GM21717 (cell line): ENCODE data around the gene SLC12A3.

Source experiments
- ATAC-seq: cut with Tn5 transposase; IDR thresholded peaks from one replicate; pipeline ENCODE4 v1.9.1; 2021; ENCODE audit warnings: mild to moderate bottlenecking, moderate library complexity; ENCODE audit not compliant: unreplicated experiment

Gene SLC12A3, protein sequence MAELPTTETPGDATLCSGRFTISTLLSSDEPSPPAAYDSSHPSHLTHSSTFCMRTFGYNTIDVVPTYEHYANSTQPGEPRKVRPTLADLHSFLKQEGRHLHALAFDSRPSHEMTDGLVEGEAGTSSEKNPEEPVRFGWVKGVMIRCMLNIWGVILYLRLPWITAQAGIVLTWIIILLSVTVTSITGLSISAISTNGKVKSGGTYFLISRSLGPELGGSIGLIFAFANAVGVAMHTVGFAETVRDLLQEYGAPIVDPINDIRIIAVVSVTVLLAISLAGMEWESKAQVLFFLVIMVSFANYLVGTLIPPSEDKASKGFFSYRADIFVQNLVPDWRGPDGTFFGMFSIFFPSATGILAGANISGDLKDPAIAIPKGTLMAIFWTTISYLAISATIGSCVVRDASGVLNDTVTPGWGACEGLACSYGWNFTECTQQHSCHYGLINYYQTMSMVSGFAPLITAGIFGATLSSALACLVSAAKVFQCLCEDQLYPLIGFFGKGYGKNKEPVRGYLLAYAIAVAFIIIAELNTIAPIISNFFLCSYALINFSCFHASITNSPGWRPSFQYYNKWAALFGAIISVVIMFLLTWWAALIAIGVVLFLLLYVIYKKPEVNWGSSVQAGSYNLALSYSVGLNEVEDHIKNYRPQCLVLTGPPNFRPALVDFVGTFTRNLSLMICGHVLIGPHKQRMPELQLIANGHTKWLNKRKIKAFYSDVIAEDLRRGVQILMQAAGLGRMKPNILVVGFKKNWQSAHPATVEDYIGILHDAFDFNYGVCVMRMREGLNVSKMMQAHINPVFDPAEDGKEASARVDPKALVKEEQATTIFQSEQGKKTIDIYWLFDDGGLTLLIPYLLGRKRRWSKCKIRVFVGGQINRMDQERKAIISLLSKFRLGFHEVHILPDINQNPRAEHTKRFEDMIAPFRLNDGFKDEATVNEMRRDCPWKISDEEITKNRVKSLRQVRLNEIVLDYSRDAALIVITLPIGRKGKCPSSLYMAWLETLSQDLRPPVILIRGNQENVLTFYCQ

DNA sequence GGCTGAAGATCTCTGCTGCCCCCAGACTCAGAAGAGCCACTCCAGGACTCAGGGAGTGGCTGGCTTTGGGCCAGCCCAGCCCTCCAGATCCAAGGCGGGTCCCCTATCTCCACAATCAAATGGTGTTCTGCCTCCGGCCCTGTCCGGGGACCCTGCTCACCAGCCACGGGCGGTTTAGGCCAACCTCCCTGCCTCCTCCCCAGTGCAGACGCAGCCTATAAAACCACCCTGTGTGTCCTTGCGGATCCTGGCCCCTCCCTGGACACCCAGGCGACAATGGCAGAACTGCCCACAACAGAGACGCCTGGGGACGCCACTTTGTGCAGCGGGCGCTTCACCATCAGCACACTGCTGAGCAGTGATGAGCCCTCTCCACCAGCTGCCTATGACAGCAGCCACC is at the start of gene SLC12A3:
SLC12A3 (plus strand) TSS at position 248 of the 400 bp plus-strand sequence; CDS start at position 277, 29 bp downstream.
- ATAC-seq = no peak

DNA sequence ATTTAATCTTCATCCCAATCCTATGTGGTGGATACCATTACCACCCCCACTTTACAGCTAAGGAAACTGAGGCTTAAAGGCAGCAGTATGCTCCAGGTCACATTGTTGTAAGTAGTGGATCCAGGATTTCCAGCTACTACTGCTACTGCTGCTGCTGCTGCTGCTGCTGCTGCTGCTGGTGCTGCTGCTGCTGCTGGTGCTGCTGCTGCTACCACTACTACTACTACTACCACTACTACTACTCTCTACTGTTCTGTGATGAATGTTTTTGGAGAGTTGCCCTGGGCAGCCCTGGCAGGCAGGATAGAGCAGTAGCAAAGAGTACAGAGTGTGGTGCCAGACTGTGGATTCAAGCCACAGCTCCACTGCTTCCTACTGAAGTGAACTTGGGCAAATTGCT is 49.3 kb upstream of the SLC12A3 start:
- ATAC-seq = no peak

DNA sequence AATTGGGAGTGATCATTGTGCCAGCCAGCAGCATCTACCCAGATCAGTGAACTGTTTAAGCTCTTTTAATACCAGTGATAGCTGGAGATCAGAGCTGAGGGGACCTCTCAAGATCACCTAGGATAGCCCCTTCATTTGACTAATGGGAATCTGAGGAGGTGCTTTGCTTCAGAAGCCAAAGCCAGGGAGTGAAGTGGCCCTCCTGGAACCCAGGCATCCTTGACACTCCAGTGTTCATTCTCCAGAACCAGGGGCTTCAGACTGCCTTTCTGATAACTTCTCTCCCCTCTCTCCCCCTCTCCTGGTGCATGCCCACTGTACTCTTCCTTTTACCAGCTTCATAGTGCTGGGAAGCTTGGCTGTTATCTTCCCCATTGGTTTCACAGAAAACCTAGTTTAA is 48.0 kb upstream of the SLC12A3 start:
- ATAC-seq = no peak

DNA sequence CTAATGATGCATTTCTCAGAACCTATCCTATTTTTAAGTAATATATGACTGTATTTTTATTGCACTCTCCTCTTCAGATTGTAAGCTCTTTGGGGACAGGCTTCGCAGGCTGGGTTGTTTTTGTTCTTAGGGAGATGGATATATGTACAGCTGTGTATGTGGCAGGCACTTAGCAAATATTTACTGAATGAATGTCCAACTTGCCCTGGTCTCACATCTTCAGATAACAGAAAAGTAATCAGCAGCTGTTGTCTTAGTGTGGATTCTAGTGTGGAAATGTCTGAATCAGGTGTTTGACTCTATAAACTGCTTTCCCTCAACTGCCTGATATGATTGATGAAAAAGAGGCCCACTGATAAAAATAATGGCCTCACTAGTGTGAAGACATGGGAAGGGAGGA is 47.1 kb upstream of the SLC12A3 start:
- no peak for ATAC-seq

DNA sequence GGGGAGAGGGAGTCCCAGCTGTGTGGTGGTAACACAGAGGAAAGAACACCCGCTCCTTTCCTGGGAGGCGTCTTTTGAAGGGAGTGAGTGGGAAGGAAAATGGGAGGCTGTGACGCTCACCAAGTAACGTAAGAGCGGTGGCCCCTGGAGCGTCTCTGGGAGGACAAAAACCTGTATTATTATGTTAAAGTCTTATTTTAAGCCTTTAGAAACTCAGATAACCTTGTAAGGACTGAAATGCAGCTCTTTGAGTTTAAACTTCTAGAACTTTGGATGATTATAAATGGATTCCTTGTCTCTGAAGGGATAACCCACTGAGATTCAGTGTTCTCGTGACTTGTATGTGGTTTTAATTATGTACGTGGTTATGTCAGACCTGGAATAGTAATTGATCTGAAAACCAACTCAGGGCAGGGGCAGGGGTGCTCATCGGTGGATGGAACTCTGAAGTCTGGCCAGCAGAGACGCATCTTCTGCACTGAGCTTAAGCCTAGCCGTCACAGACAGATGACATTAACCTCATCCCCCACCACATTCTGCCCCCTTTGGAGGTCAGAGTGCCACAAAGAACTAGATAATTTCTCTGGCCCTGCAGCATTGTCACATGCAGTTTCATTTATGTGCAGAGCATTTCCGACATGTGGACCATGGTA is 41.8 kb upstream of the SLC12A3 start:
- no peak for ATAC-seq

DNA sequence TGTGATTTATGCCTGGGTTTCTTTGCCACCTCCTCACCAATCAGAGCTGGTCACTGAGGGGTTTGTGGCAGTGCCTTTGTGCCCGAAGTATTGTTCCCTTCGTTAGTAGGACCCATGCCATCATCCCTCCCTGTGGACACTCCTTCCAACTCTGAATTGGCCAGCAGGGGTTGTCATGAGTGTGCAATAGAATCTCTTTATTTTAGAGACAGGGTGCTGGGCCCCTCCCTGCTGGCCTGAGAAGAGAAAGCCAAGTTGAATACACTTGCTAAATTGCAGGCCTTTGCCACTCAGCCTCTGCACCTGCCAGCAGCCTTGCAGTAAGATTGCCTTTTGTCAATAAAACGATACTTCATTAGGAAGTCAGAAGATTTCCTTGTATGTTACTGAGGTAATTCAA is 40.7 kb upstream of the SLC12A3 start:
- no peak for ATAC-seq

DNA sequence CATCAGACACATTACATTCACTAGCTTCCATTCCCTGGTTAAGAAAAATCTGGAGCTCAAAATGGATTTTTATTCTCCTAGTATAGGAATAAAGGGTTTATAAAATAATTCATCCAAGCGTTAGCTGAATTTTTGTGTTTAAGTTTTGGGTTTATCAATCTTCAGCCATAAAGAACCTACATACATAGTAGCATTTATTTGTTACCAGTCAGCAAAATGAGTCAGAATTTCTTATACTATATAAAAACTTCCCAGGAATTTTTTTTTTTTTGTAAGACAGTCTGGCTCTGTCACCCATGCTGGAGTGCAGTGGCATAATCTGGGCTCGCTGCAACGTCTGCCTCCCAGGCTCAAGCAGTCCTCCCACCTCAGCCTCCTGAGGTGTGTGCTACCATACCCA is 40.2 kb upstream of the SLC12A3 start:
- no peak for ATAC-seq

DNA sequence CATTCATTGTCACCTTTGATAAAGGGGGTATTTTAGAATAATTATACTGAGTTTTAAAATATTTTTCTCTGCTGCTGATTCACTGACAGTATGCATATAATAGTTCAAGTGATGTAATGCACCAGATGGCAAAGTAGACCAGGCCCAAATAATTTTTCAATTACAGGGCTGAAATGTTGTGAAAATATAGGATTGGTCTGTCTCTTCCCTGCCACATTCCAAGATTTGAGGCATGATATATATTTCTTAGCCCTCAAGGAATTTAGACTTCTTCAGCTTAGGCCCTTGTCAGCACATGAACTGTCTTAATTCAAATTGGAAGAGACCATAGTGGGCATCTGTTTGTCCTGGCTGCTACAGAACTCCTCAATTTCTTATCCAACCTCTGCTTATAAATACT is 39.2 kb upstream of the SLC12A3 start:
- ATAC-seq = no peak

DNA sequence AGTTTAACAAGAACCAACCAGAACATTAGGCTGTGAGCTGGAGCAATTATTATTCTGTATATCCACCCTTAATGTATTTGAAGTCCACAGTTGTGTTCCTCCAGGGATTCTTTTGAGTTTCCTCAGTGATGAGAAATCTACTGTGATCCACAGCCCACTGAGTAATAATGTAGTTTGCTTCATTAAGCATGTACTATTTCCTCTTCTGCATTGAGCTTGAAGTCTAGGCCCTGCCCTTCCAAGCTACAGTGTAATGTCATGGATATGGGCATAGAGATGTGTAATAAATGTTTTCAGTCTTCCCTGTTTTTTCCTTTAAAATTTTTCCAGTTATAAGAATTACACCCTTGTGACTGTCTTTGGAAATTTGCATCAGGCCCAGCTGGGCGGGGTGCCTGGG is 36.4 kb upstream of the SLC12A3 start:
- ATAC-seq = no peak

DNA sequence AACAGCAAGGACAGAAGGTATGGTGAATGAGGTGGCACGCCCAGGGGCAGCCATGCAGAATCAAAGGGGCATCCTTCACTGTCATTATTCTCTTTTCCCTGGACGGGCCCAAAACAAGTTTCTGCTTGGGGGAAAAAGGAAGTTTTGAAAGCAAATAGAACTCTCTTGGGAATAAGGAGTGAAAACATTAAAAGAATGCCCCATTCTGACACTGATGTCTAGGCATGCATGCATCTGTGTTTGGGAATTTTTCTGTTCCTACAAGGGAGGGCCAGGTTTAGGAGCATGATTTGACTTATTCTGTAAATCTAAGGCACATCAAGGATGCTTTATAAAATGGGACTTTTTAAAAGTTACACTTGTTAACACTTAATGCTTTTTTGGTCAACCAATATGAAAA is 34.3 kb upstream of the SLC12A3 start:
- ATAC-seq = no peak

DNA sequence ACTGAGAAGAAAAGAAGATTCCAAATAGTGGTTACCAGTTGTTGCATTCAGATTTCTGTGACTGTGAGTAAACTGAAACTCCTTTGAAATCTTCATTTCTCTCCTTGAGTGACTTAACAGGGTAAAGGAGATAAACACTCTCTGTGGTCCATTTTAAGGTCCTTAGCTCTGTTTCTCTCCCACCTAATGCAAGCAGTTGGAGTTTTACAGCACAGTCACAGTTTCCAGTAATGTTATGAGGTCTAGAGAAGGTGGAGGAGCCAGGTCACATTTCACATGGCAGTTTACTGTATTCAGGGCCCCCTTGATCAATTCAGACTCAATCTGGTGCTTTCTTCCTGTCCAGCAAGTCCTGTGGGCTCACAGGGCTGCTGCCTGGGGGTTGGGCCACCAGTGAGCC is 32.2 kb upstream of the SLC12A3 start:
- no peak for ATAC-seq

DNA sequence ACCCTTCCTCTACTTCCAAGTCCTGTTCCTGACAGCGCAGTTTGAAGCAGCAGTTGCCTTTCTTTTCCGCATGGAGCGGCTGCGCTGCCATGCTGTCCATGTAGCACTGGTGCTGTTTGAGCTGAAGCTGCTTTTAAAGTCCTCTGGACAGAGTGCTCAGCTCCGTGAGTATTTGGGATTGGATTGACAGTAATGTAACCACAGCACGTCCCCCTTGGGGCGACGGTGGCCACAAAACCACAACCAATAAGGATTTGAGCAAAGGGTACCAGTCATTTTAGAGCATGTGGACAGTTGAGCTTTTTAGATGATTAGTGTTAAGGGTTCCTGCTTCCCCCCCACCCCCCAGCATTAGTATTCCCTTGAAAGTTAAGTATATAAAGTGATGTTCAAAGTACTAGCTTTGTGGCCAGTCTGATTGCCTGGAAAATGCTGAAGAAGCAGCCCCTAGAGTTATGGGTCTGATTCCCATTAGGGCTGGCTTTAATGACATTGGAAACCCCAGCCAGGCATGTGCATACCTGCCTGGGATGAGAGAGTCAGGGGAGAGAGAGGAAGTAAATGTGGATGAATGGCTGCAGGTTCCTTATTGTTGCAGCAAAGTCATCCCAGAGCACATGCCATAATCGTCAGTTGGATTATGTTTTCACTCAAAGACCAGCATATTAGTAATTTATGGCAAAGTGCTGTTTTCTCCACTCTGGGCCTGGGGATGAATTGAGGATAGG is 31.6 kb upstream of the SLC12A3 start:
- no peak for ATAC-seq

DNA sequence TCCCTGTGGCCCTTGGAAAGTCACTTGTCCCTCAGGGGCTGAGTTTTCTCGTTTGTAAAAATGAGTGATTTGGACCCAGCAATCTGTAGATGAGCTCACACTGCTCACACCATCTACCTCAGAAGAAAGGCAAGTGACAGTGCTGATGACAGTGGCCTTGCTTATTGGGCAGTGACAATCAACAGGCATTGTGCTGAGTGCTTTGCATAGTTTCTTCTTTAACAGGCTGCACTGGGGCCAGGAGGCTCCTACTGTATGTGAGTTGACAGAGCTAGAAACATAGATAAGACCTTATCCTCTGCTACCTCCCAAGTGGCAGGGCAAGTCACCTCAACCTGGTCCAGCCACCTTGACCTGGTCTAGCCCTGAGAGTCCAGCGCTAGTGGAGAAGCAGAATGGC is 29.7 kb upstream of the SLC12A3 start:
- no peak for ATAC-seq

DNA sequence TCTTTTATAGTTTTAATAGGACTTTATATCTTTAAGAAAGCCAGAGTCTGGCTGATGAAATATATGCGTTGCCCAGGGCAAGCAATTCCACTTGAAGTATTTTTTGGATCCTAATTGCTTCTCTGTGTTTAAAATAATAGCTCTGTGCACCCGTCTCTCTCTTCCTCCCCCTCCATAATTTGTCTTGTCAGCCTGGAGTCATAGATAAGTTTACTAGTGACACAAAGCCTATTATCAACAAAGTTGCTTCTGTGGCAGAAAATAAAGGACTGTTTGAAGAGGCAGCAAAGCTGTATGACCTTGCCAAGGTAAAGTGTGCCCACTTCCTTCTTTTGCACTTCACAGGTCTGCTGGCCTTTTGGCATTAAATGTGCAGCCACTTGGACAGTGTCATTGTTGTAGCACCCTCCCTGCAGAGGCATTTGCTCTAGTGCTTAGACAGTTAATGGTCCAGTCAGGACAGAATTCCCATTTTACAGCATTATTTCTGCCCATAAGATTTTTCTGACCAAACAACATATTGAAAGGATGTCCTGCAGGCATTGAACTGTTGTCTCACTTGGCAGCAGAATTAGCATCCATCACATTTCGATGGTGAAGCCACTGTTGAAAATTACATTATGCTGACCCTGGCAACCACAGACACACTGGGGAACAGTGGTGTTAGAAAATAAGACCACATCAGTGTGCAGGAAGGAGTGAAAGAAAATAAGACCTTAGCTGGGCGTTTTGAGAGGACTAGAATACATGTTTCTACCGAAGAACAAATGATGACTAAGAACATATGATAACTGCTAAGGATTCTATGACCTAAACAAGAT is 28.4 kb upstream of the SLC12A3 start:
- no peak for ATAC-seq

DNA sequence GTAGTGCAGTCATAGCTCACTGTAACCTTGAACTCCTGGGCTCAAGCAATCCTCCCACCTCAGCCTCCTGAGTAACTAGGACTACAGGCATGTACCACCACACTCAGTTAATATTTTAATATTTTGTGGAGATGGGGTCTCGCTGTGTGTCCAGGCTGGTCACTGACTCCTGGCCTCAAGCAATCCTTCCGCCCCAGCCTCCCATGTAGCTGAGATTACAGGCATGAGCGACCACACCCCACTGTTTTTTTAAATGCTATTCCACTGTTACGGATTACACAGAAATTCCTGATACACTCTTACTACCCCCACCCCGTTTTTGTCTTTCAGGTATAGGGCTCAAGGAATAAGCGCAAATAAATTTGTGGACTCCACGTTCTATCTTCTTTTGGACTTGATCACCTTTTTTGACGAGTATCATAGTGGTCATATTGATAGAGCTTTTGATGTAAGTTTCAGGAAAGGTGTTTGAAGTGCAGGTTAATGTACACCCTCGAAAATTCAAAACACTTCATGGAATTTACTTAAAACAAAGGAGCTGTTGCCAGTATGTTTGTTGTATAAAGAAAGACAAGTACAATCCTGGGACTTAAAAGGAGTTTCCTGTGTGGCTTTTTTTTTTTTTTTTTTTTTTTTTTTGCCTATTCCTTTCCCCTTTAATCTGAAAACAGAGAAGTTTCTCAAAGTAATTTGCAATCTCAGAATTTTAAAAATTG is 26.2 kb upstream of the SLC12A3 start:
- ATAC-seq = no peak

DNA sequence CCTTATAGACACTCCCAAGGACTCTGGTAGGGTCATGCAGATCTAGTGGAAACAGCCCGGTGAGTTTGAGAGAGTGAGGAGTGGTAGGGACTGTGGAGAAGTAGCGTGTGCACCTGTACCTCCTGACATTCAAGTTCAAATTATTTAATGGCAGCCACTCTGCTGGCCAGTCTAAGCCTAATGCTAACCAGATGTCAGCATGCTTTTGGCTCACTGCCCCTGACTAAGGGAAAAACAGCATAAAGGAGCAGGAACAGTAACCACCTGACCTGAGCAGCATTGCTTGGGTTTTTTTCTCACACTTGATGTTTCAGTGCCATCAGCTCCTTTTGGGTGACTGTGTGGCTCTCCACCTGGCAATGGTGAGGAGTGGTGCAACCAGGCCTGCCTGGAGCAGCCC is 23.8 kb upstream of the SLC12A3 start:
- ATAC-seq = no peak

DNA sequence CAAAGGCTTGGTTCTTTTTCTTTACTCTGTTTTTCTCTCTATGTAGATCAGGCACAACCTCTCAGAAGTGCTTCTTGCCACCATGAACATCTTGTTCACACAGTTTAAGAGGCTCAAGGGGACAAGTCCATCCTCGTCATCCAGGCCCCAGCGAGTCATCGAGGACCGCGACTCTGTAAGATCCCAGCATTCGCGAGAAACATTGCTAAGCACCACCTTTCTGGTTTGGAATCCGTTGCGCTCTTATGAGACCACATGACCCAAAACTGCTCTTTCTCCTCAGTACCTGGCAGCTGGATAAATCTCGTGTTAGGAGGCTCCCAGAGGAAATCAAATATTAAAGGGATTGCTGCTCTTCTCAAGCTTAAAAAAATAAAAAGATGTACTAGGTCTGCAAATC is 23.3 kb upstream of the SLC12A3 start:
- ATAC-seq = no peak

DNA sequence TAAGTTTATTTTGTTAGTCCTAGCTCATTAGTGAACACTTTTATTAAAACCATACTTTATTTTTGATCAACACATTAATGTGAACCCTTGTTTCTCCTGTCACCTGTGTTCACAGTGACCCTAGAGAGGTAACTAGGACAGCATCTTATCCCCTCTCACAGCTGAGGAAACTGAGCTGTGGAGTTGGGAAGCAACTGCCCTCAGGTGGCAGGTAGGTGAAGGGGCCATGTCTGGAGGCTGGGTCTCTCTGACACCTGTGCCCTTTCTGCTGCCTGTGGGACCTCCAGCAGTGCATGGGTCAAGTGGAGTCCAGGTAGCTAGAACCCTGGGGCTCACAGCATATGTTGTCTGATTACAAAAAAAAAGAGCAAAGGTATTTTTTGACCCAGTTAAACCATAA is 22.9 kb upstream of the SLC12A3 start:
- no peak for ATAC-seq

DNA sequence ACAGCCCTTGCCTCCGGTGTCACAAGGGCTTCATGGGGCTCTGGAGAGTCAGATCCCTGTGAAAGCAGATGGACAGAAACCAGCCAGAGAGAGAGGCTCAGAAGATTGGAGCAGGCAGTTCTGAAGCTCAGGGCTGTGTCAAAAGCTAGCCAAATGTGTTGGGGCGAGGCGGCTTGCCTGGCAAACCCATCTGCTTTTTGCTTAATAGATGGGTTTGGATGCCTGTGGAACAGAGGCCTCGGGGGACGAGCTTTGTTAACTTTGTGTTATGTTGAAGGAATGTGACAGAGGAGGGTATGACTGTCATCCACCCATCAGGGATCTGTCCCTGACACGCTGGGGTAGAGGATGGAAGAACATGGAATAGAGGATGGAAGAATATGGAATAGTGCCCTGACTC is 21.0 kb upstream of the SLC12A3 start:
- ATAC-seq = no peak
